Measurements from ENCODE around the gene MAP3K20.

GRCh38 chr2:173184031-173185004 is 108.7 kb downstream of the MAP3K20 start:
- TF ChIP-seq POLR2AphosphoS5 (IDR thresholded peaks at IDR 0.05; ENCODE audit: low read depth, low read length) (no peak), REST (IDR thresholded peaks at IDR 0.05; ENCODE audit: insufficient read depth in 1 of 2, low read depth in 2 of 2, low read length in 2 of 2) (no peak), SIN3A (IDR thresholded peaks at IDR 0.05; ENCODE audit: borderline replicate concordance, insufficient read depth, low read length) (no peak)

All from PFSK-1 (cell line).